Activated T-helper 1 cell treated with Interleukin-2 at 50 U/mL for 16 hours (primary cell): ENCODE results near the gene ZNF679.
A peak's percentile ranks its signal among the peaks of the same experiment; 100 is the strongest.
"Not testable (repeated sequence)": the region's sequence is repeated elsewhere in the genome, so short reads cannot be mapped to it uniquely, and the experiment has no call there.

ENCODE experiments used
- DNase-seq: peaks from one replicate; pipeline ENCODE4 v3.0.0-alpha.2; 2020; ENCODE audit warnings: low read depth

The ZNF679 gene

DNA sequence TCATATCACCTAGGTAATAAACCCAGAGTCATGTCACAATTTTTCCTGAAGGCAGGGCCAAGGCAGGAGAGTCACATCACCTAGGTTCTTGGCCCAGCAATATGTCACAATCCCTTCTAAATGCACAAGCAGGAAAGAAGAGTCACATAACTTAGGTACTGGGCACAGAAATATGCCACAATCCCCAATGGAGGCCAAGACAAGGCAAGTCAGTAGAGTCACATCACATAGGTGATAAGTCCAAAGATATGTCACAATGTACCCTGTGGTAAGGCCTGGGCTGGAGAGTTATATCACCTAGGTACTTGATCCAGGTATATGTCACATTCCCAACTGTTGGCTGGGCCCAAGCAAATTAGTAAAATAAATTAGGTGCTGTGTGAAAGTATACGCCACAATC is at the start of gene ZNF679:
TSS of gene ZNF679 (plus strand) at position 301 of the 400 bp plus-strand sequence. CDS start 20,644 bp downstream, outside the sequence.
- DNase-seq, result not testable (repeated sequence)

DNA sequence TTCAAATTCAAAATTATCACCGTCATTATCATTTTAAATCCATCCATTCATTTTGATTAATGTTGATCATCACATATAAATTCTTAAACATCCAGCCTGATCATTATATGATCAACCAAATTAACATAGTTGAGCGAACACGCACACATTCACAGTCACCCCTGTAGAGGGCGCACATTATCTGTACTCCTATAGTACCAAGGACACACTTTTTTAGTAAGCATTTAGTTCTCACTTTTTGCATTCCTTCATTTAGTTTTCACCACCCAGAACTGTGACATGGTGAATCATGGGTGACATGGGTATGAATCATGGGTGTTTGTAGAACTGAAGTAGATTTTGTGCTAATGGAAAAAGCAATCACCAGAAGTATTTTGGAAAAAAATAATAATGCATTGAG is 47.3 kb upstream of the ZNF679 start:
- no peak for DNase-seq

DNA sequence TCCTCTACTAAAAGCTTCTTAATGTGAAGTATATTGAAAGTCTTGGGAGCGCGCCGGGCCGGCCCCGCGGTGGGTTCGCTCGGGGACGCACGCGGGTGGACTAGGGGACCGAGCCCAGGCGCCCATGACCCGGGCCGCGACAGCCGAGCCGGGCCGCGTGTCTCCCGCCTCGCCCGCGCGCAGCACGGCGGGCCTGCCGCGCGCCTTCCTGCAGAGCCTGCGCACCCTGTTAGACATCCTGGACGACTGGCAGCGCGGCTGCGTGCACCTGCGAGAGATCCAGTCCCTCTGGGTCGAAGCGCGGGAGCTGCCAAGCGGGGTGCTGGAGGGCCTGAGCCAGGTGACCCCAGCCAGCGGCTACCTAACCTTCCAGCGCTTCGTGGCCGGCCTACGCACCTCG is 46.7 kb upstream of the ZNF679 start:
- no peak for DNase-seq

DNA sequence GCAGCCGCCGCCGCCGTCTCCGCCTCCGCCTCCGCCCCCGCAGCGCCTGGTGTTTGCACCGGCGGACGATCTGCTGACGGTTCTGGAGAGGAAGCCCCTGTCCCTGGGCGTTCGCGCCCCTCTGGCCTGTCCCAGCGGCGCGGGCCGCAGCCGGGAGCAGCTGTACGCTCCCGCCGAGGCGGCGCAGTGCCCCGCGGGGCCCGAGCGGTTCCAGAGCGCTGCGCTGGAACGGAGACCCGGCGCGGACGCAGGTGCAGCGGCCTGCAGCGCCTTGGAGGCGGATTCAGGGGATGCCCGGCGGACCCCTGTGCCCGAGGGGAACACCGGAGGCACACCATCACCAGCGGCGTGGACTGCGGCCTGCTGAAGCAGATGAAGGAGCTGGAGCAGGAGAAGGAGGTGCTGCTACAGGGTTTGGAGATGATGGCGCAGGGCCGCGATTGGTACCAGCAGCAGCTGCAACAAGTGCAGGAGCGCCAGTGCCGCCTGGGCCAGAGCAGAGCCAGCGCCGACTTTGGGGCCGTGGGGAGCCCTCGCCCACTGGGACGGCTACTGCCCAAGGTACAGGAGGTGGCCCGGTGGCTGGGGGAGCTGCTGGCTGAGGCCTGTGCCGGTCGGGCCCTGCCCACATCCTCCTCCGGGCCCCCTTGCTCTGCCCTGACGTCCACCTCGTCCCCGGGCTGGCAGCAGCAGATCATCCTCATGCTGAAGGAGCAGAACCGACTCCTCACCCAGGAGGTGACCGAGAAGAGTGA is 46.1 kb upstream of the ZNF679 start:
- DNase-seq, result no peak

DNA sequence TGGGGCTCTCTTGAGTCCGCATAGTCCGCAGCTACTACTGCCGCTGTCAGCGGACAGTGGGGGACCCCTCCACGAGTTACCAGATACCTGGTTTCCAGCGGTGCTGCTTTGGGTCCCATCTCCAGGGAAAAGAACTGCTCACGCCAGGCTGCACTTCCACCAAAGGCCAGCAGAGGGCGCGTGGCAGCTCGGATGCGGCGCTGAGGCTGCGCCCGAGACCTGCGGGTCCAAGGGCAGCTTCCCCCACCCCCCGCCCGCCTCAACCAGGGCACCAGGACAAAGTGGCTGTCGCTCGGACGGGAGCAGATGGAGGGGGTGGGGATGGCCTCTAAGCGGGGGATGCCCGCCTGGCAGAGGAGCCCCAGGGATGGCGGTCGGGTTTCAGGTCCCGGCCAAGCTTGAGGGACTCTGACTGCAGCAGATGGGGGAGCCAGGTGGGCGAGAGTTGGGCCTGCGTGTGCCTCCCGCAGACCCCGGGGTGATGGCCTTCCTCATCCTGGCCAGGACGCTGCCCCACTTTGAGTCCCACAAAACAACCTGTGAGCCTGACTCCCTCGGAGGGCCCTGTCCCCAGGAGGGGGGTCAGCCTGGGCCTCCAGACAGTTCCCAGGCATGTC is 45.0 kb upstream of the ZNF679 start:
- peak; percentile 19 for DNase-seq

DNA sequence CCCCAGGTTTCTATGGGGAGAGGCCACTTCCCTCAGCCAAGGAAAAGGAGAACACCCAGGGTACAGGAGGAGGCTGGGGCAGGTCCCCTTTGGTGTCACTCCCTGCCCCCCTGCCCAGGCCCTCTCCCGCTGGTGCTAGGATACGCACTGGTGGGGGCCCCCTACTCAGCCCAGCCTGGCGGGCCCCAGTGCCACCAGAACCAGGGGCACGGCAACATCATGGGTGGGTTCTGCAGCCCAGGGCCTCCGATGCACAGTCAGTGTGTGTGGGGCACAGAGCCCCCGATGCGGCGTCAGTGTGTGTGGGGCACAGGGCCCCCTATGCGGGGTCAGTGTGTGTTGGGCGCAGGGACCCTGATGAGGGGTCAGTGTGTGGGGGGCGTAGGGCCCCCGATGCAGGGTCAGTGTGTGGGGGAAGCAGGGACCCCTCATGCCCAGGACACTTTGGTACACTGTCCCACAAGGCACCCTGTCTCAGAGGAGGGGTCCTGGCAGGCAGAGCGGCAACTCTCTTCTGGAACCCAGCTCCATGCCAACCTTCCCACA is 44.4 kb upstream of the ZNF679 start:
- DNase-seq, result no peak

DNA sequence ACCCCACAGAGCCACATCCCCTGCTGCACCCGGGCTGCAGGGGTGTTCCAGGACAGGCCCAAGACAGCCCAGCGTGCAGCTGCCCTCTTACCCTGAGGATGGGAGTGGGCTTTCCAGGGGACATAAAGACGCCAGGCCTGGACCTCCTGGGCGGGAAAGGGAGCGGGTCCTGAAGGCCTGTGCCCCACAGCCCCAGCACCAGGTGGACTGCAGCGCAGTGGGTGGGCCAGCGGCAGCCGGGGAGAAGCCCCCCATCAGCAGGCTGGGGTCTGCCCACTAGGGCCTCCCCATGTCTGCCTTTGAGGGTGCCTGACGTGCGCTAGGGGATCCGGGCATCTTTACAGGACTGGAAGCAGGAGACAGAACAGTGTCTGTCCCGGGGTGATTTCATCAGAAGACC is 43.9 kb upstream of the ZNF679 start:
- DNase-seq, result no peak

DNA sequence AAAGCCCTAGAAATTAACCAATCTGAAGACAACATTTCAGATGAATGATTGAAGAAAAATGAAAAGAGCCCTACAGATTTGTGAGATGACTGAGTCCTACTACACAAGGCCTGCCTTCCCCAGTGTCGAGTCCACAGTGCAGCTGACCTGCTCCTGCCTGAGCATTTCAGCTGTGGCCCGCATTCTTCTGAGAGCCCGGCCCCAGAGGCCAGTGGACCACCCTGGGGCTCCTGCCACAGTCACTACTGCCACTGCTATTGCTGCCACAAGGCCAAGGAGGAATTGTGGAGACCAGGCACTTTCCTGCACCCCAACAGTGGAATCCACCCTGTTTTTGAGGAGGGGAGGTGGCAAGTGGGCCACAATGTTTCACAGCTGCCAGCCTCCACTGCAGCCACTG is 40.9 kb upstream of the ZNF679 start:
- DNase-seq, result no peak

DNA sequence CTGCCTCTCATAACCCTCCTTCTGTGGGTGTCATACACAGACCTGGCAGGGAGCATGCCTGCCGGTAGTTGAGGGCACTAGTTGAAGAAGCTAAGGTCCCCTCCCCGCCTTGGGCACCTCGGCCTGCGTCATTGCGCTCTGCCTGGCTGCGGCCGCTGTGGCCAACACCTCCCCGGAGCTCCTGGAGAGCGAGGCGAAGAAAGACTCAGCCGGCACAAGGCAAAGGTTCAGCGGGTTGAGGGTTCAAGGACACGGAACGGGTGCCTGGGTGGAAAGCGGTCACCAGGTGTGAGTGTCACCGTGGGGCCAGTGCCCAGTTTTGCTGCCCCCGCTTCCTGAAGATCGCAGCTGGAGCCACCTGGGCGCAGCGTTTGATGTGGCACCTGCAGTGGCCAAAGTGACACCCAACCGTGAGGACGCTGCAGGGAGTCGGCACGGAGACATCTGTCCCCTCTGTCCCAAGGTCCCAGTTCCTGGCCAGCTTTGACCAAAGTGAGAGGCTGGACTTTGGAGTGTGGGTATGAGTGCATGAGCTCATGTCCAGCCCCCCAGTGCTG is 36.0 kb upstream of the ZNF679 start:
- no peak for DNase-seq

DNA sequence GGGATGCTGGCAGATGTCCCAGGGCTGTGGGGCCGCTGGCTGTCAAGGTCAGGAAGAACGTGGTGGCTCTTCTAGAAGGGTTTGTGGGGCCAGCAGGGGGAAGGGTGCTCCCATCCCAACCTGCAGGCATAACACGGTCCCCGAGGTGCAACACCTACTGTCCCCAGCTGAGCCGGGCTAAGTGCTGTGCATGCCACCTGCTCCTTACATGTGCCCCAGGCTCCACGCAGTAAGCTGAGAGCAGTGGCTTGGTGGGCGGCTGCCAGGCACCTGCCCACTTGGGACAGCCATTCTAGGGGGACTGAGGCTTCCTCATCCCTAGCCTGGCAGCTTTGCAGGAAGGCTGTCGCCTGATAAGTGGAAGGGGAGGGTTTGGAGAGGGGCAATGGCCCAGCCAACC is 35.5 kb upstream of the ZNF679 start:
- no peak for DNase-seq

DNA sequence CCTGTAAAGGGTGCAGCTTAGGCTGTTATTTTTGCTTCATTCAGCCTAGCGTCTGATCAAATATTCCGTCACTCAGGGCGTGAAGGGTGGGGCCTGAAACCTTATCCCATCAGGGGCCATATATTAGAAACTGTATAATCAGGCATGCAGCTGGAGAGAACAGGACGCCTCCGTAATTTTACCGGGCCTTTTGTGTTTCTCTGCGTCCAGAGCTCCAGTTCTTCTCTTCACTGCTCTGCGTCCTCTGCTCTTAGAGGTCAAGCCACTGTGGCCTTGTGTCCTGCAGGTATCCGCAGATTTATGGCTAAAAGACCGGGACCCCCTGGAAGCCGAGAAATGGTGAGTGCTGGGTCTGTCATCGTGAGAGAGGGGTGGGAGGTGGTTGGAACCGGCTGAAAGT is 21.4 kb upstream of the ZNF679 start, which contains the start of gene ZNF735:
TSS of gene ZNF735 (plus strand) at position 301 of the 400 bp plus-strand sequence. CDS start at position 301, 0 bp downstream.
- no peak for DNase-seq

DNA sequence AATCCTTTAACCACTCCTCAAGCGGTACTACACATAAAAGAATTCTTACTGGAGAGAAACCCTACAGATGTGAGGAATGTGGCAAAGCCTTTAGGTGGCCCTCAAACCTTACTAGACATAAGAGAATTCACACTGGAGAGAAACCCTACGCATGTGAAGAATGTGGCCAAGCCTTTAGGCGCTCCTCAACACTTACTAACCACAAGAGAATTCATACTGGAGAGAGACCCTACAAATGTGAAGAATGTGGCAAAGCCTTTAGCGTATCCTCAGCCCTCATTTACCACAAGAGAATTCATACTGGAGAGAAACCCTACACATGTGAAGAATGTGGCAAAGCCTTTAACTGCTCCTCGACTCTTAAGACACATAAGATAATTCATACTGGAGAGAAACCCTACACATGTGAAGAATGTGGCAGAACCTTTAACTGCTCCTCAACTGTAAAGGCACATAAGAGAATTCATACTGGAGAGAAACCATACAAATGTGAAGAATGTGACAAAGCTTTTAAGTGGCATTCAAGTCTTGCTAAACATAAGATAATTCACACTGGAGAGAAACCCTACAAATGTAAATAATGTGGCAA is 8.5 kb upstream of the ZNF679 start:
- DNase-seq, result not testable (repeated sequence)

DNA sequence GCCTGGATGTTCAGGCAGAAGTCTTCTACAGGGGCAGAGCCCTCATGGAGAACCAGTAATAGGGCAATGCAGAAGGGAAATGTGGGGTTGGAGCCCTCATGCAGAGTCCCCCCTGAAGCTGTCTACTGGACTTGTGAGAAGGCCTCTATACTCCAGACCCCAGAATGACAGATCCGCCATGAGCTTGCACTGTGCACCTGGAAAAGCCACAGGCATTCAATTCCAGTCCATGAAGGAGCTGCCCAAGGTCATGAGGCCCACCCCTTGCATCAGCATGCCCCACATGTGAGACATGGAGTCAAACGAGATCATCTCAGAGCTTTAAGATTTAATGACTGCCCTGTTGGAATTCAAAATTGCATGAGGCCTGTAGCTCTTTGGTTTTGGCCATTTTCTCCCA is 4.9 kb upstream of the ZNF679 start:
- no peak for DNase-seq

DNA sequence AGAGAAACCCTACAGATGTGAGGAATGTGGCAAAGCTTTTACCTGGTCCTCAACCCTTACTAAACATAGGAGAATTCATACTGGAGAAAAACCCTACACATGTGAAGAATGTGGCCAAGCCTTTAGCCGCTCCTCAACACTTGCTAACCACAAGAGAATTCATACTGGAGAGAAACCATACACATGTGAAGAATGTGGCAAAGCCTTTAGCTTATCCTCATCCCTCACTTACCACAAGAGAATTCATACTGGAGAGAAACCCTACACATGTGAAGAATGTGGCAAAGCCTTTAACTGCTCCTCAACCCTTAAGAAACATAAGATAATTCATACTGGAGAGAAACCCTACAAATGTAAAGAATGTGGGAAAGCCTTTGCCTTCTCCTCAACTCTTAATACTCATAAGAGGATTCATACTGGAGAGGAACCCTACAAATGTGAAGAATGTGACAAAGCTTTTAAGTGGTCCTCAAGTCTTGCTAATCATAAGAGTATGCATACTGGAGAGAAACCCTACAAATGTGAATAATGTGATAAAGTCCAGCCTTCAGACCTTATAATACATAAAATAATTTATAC is 38.2 kb downstream of the ZNF679 start:
- no peak for DNase-seq

DNA sequence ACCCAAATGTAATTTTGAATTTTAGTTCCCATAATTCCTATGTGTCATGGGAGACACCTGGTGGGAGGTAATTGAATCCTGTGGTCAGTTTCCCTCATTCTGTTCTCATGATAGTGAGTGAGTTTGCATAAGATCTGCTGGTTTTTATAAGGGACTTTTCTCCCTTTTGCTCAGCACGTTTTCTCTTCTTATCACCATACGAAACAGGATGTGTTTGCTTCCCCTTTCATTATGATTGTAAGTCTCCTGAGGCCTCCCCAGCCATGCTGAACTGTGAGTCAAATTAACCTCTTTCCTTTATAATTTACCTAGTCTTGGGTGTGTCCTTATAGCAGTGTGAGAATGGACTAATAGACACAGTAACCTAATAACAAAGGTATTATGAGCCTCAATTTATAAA is 49.4 kb downstream of the ZNF679 start:
- DNase-seq, result no peak

DNA sequence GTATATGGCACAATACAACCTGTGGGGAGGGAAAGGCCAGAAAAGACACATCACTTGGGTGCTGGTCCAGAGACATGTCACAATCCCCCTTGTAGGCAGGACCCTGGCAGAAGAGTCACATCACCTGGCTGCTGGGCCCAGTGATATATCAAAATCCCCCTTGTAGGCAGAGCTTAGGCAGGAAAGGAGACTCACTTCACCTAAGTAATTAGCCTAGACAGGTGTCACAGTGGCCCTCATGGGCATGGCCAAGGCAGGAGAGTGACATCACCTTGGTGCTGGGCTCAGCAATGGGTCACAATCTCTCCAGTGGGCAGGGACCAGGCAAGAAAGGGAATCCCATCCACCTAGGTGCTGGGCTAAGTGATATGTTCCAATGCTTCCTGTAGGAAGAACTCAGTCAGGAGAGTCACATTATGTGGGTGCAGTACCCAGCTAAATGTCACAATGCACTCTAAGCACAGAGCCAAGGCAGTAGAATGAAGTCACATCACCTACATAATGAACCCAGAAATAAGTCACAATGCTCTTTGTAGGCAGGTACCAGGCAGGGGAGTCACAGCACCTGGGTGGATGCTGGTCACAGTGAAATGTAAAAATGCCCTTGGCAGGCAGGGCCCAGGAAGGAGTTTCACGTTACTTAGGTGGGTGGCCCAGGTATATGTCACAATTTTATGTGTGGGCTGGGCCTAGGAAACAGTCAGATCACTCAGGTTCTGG is 66.6 kb downstream of the ZNF679 start:
- no peak for DNase-seq

DNA sequence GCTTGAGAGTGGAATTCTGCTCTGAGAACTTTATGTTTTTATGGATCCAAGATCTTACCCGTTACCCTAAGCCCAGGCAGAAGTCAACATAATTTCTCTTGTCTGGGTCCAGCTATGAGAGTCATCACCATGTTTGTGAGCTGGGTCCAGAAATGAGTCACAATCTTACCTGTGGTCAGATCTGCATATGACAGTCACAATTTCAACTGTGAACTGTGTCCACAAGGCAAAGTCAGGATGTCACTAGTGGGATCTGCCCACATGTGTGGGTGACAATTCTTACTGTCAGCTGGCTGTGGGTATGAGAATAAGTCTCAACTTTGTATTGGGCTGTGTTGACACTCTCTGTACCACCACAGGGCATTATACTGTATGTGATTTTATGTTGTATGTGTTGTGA is 69.1 kb downstream of the ZNF679 start:
- DNase-seq, result not testable (repeated sequence)

DNA sequence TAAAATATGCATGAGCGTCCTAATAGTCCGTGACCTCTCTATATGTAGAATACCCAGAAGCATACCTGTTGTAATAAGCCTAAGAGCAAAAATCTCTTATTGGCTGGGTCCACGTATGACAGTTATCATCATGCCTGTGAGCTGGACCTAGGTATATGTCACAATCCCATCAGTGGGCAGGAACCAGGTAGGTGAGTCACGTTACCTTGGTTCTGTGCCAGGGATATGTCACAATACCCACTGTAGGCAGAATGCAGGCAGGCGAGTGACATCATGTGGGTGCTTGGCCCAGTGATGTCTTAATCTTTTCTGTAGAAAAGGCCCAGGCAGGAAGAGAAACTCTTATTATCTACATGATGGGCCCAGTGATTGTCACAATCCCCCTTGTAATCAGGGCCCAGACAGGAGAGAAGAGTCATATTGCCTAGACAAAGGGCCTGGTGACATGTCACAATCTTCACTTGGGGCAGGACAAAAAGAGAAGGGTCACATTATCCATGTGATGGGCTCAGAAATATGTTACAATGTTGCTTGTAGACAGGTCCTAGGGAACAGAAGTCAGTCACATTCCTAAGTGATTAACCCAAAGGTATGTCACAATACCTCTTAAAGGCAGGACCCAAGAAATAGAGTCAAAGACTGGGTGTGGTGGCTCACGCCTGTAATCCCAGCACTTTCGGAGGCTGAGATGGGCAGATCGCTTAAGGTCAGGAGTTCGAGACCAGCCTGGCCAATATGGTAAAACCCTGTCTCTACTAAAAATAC is 72.5 kb downstream of the ZNF679 start:
- DNase-seq, result no peak

DNA sequence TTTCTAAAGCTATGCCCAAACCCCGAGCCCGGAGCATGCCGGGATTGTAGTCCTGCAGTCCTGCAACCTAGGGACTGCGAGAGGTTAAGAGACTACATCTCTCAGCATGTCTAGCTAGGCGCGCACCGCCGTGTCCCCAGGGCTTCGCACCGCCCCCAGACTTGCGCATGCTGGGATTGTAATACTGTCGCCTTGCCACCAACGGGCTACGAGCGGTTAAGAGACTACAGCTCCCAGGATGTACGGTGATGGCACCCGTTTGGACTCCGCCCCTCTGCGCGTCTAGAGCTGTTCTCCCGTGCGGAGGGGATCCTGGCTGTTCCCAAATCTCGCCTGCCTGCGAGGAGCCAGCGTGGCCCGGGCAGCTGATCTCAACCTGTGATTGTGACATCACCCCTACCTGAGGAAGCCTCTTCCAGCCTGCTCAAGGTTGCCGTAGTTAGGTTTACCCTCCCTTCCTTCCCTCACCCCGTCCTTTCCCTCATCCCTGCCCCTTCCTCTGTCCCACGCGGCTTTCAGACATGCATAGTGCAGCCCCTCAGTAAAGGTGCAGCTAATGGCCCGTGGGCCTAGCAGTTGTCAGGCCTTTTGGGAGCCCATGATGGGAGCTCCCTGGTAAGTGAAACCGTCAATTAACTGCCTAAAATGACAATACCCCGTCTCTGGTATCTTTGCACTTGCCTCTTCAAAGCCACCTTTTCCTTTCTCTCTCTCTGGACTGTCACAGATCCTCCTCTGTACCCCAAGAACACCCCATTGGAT is 79.2 kb downstream of the ZNF679 start:
- peak; percentile 88 for DNase-seq

DNA sequence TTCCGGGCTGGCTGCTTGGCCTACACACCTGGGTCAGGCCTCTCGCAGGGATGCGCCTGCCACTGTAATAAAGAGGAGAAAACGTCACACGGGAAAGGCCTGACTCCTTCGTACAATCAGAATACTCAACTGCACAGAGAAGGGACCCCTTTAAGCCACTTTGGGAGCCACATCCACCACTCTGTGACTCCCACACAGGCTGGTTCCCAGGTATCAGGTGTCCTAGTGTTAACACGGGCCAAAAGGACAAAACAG is 79.7 kb downstream of the ZNF679 start:
- no peak for DNase-seq
